Karpas-422 (cell line): ENCODE measurements around the gene GMPPB. TPM values are rescaled to one million over a fixed set of nuclear protein-coding genes. Genes with fewer than 3 reads are reported as not detected.

Experiments
- DNase-seq: peaks from one replicate; pipeline ENCODE4 v3.0.0-alpha.2; 2015
- H2AFZ ChIP-seq: fragments of 200-600 bp; sonication (generic); 2 replicates; pipeline ENCODE4 v1.6.1; 2014; ENCODE audit warnings: antibody characterized with exemption, low read length, mixed read lengths
- H3K27ac ChIP-seq: fragments of 200-600 bp; sonication (generic); 2 replicates; pipeline ENCODE4 v1.5.1; 2014; ENCODE audit warnings: mild to moderate bottlenecking, low read length, moderate library complexity
- H3K27me3 ChIP-seq: fragments of 200-600 bp; sonication (generic); 2 replicates; pipeline ENCODE4 v1.6.1; 2014; ENCODE audit warnings: low read length, mixed read lengths
- H3K36me3 ChIP-seq: fragments of 200-600 bp; sonication (generic); 2 replicates; pipeline ENCODE4 v1.6.1; 2014; ENCODE audit warnings: low read length, mixed read lengths; ENCODE audit not compliant: insufficient read depth
- H3K4me1 ChIP-seq: fragments of 200-600 bp; sonication (generic); 2 replicates; pipeline ENCODE4 v1.6.1; 2014; ENCODE audit warnings: mild to moderate bottlenecking, low read length, mixed read lengths
- H3K4me2 ChIP-seq: fragments of 200-600 bp; sonication (generic); 2 replicates; pipeline ENCODE4 v1.6.1; 2014; ENCODE audit warnings: low read length, low read depth, mild to moderate bottlenecking; ENCODE audit not compliant: poor library complexity, severe bottlenecking
- H3K4me3 ChIP-seq: fragments of 200-600 bp; sonication (generic); 2 replicates; pipeline ENCODE4 v1.5.1; 2014; ENCODE audit warnings: mild to moderate bottlenecking, antibody characterized with exemption, low read length, mixed read lengths
- H3K79me2 ChIP-seq: fragments of 200-600 bp; sonication (generic); 2 replicates; pipeline ENCODE4 v1.6.1; 2014; ENCODE audit warnings: mild to moderate bottlenecking, low read length, mixed read lengths
- H3K9ac ChIP-seq: fragments of 200-600 bp; sonication (generic); 2 replicates; pipeline ENCODE4 v1.6.0; 2014; ENCODE audit warnings: low read length
- H3K9me2 ChIP-seq: fragments of 200-600 bp; sonication (generic), shearing (Covaris generic); replicated peaks from 2 replicates; pipeline ENCODE4 v1.6.0; 2014; ENCODE audit warnings: mild to moderate bottlenecking, low read length, moderate library complexity; ENCODE audit not compliant: insufficient read depth
- H3K9me3 ChIP-seq: fragments of 300-700, 200-600 bp; sonication (generic); 2 replicates; pipeline ENCODE4 v1.6.1; 2014; ENCODE audit warnings: low read length, mixed read lengths
- H4K20me1 ChIP-seq: fragments of 200-600 bp; sonication (generic); 2 replicates; pipeline ENCODE4 v1.6.1; 2014; ENCODE audit warnings: mild to moderate bottlenecking, antibody characterized with exemption, low read length, low read depth; ENCODE audit not compliant: insufficient read depth
- total RNA-seq: library from RNA; depleted of rRNA; stranded (reverse); fragments of >200 nt; shearing (Covaris generic); gene quantifications from 2 replicates; pipeline ENCODE4 v1.2.3, GENCODE V29; 2014; ENCODE audit warnings: low replicate concordance

The GMPPB gene
- total RNA-seq, 1 experiment from 2014 or later, result 10.1 TPM

DNA sequence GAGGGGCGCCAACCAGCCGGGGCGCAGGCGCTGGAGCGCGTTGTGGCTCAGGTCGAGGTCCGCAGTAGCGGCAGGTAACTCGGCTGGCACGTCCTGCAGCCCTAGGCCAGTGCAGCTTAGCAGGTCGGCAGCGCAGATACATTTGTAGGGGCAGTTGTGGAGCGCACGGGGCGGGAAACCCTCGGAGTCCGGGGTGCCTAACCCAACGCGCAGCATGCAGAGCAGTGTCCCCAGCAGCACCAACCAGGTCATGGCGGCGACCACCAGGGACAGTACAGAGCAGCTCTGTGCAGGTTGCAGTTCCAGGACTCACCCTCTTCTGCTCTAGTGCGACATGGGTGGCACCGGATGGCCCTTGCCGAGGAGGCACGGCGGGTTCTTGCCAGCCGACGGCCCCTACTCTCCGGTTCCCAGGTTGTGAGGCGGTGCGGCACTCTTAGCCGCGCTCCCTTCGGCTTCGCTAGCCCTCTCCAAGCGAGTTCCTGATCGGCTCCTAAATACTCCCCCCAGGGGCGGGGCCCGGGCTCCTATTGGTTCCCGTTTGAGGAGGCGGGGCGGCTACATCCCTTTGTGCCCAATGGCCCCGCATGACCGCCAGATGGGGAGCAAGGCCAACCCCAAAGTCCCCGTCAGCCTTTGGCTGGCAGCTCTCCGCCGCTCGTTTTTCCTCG lies 4.4 kb downstream of the GMPPB start, which contains the start of gene AMIGO3:
AMIGO3 (minus strand) TSS at position 471 of the 671 bp plus-strand sequence; CDS start at position 252, 219 bp downstream.
- H3K9me3 ChIP-seq, result no peaks in the 10 kb centered on the region
- peak within 1 kb of the TSS; percentile 30; the same call in 1 of the 2 replicates for H3K4me3 ChIP-seq
- H3K27me3 ChIP-seq, result no peaks in the 10 kb centered on the region
- peak within 1 kb of the TSS; percentile 41 for H3K9ac ChIP-seq
- peaks cover 12% of the 10 kb centered on the region for H3K79me2 ChIP-seq
- H4K20me1 ChIP-seq, result peaks cover 5% of the 10 kb centered on the region; the same call in 1 of the 2 replicates
- no peaks in the 10 kb centered on the region for H3K9me2 ChIP-seq
- H3K4me1 ChIP-seq, result peaks cover 22% of the 10 kb centered on the region
- DNase-seq, result peak; percentile 97
- peak within 1 kb of the TSS; percentile 63 for H3K4me2 ChIP-seq
- peaks cover 15% of the 10 kb centered on the region; the same call in 1 of the 2 replicates for H3K36me3 ChIP-seq
- H3K27ac ChIP-seq, result no peak within 1 kb of the TSS
- no peak within 1 kb of the TSS for H2AFZ ChIP-seq

DNA sequence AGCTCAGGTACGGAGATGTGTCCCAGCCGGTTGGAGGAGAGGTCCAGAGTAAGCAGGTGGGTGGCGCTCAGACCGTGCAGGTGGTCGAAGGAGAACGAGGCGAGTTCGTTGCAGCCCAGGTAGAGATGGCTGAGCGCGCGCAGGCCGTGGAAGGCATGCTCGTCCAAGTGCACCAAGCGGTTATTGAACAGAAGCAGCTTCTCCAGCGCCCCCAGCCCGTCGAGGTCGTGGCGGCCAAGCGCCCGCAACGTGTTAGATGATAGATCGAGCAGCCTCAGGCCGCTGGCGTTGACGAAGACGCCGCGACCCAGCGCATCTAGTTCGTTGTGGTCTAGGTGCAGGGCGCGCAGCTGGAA lies 4.9 kb downstream of the GMPPB start:
- Histone ChIP-seq H3K79me2 (peaks cover 12% of the 10 kb centered on the region), H3K27me3 (no peaks in the 10 kb centered on the region), H3K4me3 (peak overlapping the region; percentile 30; the same call in 1 of the 2 replicates), H3K9ac (no peak overlapping the region), H3K4me2 (peak overlapping the region; percentile 63), H3K27ac (no peak overlapping the region), H4K20me1 (peaks cover 5% of the 10 kb centered on the region; the same call in 1 of the 2 replicates), H3K4me1 (peaks cover 20% of the 10 kb centered on the region), H3K9me3 (no peaks in the 10 kb centered on the region), H3K9me2 (no peaks in the 10 kb centered on the region), H3K36me3 (peaks cover 15% of the 10 kb centered on the region; the same call in 1 of the 2 replicates), H2AFZ (no peak overlapping the region)
- DNase-seq, result no peak

DNA sequence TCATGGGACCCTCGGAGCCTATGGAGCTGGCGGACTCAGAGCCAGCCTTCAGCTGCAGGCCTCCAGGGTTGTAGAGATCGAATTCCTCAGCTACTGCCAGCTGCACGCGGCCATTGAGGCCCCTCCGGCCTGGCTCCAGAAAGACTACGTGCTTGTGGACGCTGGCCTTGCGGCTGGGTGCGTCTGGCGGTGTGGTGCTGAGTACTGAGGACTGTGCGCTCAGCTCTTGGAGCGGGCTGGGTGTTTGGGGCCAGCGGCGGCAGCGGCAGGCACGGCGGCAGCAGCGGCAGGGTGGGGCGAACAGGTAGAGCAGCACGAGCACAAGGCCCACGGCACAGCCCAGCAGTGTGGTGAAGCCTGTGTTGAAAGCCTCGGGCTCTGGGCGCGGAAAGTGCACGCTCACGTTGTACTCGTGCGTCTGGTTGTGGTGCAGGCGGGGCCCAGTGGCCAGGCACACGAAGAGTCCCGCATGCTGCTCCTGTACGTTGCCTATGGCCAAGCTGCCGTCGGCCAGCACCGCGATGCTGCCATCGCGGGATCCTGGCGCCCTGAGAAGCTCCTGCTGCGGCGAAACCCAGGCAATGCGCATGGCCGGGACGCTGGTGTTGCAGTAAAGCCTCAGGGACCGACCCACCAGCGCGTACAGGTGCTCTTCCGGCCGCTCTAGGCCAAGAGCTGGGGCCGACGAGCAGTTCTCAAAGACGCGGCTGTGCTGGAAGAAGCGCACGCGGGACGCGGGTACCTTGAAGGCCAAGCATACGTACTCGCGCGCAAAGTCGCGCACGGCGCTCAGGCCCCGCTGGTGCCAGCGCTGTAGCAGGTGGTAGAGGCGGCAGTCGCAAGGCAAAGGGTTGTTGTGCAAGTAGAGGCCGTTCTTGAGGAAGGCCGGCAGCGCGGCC lies 5.5 kb downstream of the GMPPB start:
- no peaks in the 10 kb centered on the region for H3K27me3 ChIP-seq
- H3K4me3 ChIP-seq, result no peak overlapping the region
- no peak overlapping the region for H3K4me2 ChIP-seq
- H4K20me1 ChIP-seq, result peaks cover 3% of the 10 kb centered on the region; the same call in 1 of the 2 replicates
- peaks cover 19% of the 10 kb centered on the region for H3K4me1 ChIP-seq
- DNase-seq, result no peak
- peaks cover 15% of the 10 kb centered on the region; the same call in 1 of the 2 replicates for H3K36me3 ChIP-seq
- no peak overlapping the region for H3K9ac ChIP-seq
- no peak overlapping the region for H3K27ac ChIP-seq
- no peak overlapping the region for H2AFZ ChIP-seq
- peaks cover 8% of the 10 kb centered on the region for H3K79me2 ChIP-seq
- H3K9me2 ChIP-seq, result no peaks in the 10 kb centered on the region
- H3K9me3 ChIP-seq, result no peaks in the 10 kb centered on the region

DNA sequence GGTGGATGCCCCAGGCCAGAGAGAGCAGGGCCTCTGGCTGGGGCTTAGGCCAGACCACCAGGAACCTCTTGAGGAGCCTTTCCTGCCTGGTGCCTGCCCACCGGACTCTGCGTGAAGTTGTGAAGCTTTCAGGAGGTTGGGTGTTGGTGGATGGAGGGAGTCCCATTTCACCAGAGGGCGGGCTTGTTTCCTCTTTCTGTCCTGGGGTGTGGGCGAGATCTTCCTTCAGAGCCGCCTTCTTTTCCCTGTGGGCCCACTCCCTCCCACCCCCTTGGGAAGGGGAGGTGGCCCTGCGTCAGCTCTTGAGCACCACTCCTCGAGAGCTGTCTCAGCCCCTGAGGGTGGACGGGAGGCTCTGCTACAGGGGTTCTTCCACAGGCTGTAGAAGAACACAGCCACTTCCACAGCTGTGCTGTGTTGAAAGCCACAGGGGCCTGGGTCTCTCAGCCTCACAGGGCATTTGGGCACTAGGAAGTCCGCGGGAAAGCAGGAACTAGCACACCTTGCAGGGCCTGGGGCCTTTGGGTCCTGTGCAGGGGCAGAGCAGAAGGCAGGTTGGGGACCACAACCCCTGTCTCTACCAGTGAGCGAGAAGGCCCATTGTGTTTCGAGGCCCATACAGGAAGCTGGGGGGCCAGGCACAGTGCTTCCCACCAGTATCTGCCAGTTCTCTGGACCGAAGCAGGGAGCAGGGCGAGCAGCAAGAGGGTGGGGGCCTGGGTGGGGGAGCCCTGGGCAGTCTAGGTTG lies 6.4 kb downstream of the GMPPB start:
- Histone ChIP-seq H3K36me3 (peaks cover 11% of the 10 kb centered on the region; the same call in 1 of the 2 replicates), H3K4me2 (no peak overlapping the region), H4K20me1 (no peaks in the 10 kb centered on the region), H3K9ac (no peak overlapping the region), H3K9me2 (no peaks in the 10 kb centered on the region), H3K79me2 (no peaks in the 10 kb centered on the region; the same call in 1 of the 2 replicates), H2AFZ (no peak overlapping the region), H3K4me3 (no peak overlapping the region), H3K4me1 (peaks cover 11% of the 10 kb centered on the region), H3K9me3 (no peaks in the 10 kb centered on the region), H3K27ac (no peak overlapping the region), H3K27me3 (no peaks in the 10 kb centered on the region)
- DNase-seq, result no peak

DNA sequence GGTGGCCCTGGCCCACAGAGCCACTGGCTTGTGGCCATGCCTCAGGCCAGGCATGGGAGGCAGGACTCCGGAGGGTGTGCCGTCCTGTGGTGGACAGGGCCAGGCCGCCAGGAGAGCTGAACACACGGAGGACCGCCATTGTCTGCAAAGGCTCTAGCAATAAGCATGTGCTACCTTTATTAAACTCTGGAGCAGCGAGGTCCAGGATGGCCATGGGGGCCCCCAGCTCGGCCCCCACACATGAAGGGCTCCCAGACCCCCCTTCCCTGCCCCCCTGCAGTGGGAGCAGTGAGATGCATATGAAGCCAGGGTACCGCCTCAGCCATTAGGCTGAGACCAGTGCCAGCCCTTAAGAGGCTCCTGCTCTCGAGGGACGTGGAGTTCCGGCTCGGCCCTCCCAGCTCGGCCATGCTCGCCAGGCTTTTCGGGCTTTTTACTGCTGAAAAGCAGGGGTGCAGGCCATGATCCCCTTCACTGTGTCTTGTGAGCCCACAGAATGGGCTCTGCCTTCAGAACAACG lies 7.0 kb downstream of the GMPPB start:
- Histone ChIP-seq H3K79me2 (no peaks in the 10 kb centered on the region), H3K36me3 (0 out of 2 replicates have a peak, but pooled peaks cover 8% of the 10 kb centered on the region), H3K27ac (no peak overlapping the region), H3K27me3 (no peaks in the 10 kb centered on the region), H2AFZ (no peak overlapping the region), H3K9ac (no peak overlapping the region), H3K4me3 (no peak overlapping the region), H4K20me1 (no peaks in the 10 kb centered on the region), H3K4me2 (no peak overlapping the region), H3K9me3 (no peaks in the 10 kb centered on the region), H3K4me1 (peaks cover 8% of the 10 kb centered on the region), H3K9me2 (no peaks in the 10 kb centered on the region)
- no peak for DNase-seq

DNA sequence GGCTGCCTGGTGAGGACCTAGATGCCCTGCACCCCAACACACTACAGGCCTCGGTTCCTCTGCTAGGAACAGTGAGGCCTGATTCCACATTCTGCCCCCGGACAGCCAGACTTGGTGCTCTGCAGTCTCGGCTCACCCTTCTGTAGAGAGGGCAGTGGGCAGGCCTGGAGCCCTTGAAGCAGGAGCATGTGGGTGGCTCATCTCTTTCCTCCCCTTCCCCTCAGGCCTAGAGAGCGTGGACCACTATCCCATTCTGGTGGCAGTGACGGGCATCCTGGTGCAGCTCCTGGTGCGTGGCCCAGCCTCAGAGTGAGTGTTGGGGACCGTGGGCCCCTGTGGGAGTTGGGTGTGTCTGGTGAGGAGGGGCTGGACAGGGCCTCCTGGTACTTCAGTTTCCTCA lies 7.6 kb downstream of the GMPPB start:
- no peak overlapping the region for H3K9ac ChIP-seq
- H3K79me2 ChIP-seq, result no peaks in the 10 kb centered on the region
- no peak overlapping the region for H3K27ac ChIP-seq
- H3K4me1 ChIP-seq, result peaks cover 8% of the 10 kb centered on the region
- H3K9me2 ChIP-seq, result no peaks in the 10 kb centered on the region
- no peaks in the 10 kb centered on the region for H3K27me3 ChIP-seq
- H4K20me1 ChIP-seq, result no peaks in the 10 kb centered on the region
- no peak for DNase-seq
- no peaks in the 10 kb centered on the region for H3K9me3 ChIP-seq
- 0 out of 2 replicates have a peak, but pooled peaks cover 8% of the 10 kb centered on the region for H3K36me3 ChIP-seq
- no peak overlapping the region for H2AFZ ChIP-seq
- H3K4me3 ChIP-seq, result no peak overlapping the region
- no peak overlapping the region for H3K4me2 ChIP-seq

DNA sequence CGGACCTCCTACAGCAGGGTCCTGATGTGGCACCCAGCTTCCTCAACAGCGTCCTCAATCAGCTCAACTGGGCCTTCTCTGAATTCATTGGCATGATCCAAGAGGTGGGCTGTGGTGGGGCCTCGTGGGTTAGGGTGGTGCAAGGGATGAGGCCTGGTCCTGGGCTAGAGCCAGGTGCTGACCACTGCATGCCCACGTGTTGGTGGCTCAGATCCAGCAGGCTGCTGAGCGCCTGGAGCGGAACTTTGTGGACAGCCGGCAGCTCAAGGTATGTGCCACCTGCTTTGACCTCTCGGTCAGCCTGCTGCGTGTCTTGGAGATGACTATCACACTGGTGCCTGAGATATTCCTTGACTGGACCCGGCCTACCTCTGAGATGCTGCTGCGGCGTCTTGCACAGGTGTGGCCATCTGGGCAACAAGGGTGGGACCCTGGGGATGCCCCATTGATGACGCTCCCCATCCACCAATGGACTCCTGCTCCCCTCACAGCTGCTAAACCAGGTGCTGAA lies 8.1 kb downstream of the GMPPB start:
- Histone ChIP-seq H3K9ac (no peak overlapping the region), H3K79me2 (no peaks in the 10 kb centered on the region), H3K9me3 (no peaks in the 10 kb centered on the region), H4K20me1 (no peaks in the 10 kb centered on the region), H3K27ac (no peak overlapping the region), H3K27me3 (no peaks in the 10 kb centered on the region), H3K4me2 (no peak overlapping the region), H3K9me2 (no peaks in the 10 kb centered on the region), H3K4me1 (peaks cover 8% of the 10 kb centered on the region), H3K36me3 (0 out of 2 replicates have a peak, but pooled peaks cover 8% of the 10 kb centered on the region), H2AFZ (no peak overlapping the region), H3K4me3 (no peak overlapping the region)
- no peak for DNase-seq
